ENCODE data around the gene BRD2.

The BRD2 gene

GRCh38 chr6:32956176-32956575, 12.2 kb upstream of the BRD2 start:
- no peak overlapping the region for H3K4me3 ChIP-seq (ENCODE audit: low read length)
- DNase-seq (ENCODE audit: low read depth), result no peak
- no peak for TF ChIP-seq CTCF (conservative IDR thresholded peaks at IDR 0.05; ENCODE audit: low read length)

- TF ChIP-seq CTCF (conservative IDR thresholded peaks at IDR 0.05; ENCODE audit: low read length), result no peak
- no peak for DNase-seq (ENCODE audit: low read depth)
- H3K4me3 ChIP-seq (ENCODE audit: low read length), result no peak overlapping the region
Measured at GRCh38 chr6:32960563-32960962, 7.8 kb upstream of the BRD2 start.

- H3K4me3 ChIP-seq (ENCODE audit: low read length), result no peak overlapping the region
Measured at GRCh38 chr6:32962213-32962826, 6.1 kb upstream of the BRD2 start.

GRCh38 chr6:32963866-32964265, 4.5 kb upstream of the BRD2 start:
- no peak overlapping the region for H3K4me3 ChIP-seq (ENCODE audit: low read length)
- no peak for TF ChIP-seq CTCF (conservative IDR thresholded peaks at IDR 0.05; ENCODE audit: low read length)
- DNase-seq (ENCODE audit: low read depth), result no peak

More at GRCh38 chr6:32962213-32962826, 6.1 kb upstream of the BRD2 start:
- TF ChIP-seq CTCF (conservative IDR thresholded peaks at IDR 0.05; ENCODE audit: low read length), result no peak
- DNase-seq (ENCODE audit: low read depth), result no peak

GRCh38 chr6:32964776-32965175, 3.6 kb upstream of the BRD2 start:
- DNase-seq (ENCODE audit: low read depth), result no peak
- TF ChIP-seq CTCF (conservative IDR thresholded peaks at IDR 0.05; ENCODE audit: low read length), result no peak
- no peak overlapping the region for H3K4me3 ChIP-seq (ENCODE audit: low read length)

GRCh38 chr6:32967151-32968091, 973 bp upstream of the BRD2 start:
- TF ChIP-seq CTCF (conservative IDR thresholded peaks at IDR 0.05; ENCODE audit: low read length), result peak; percentile 63
- peak overlapping the region; percentile 97 for H3K4me3 ChIP-seq (ENCODE audit: low read length)
- peak; percentile 44 for DNase-seq (ENCODE audit: low read depth)
